Neural cell (in vitro differentiated cells): Measurements from ENCODE around the gene LHX4. TPM values are rescaled to one million over a fixed set of nuclear protein-coding genes. Genes with fewer than 3 reads are reported as not detected.

ENCODE experiments used
- H2AFZ ChIP-seq: fragments of 200-600, 300-800 bp; sonication (generic), shearing (Covaris generic); 2 replicates; pipeline ENCODE4 v1.6.0; 2014; ENCODE audit warnings: low read depth, mild to moderate bottlenecking, antibody characterized with exemption, low read length, moderate library complexity
- H3F3A ChIP-seq: fragments of 200-600 bp; shearing (Covaris generic); 2 replicates; pipeline ENCODE4 v1.6.1; 2016; ENCODE audit warnings: mild to moderate bottlenecking, moderate library complexity, mixed read lengths, antibody characterized with exemption, low read length; ENCODE audit not compliant: insufficient read depth, poor library complexity, severe bottlenecking
- H3K27ac ChIP-seq: fragments of 200-600, 300-800 bp; sonication (generic), shearing (Covaris generic); 2 replicates; pipeline ENCODE4 v1.5.1; 2014; ENCODE audit warnings: mild to moderate bottlenecking, low read length, moderate library complexity
- H3K27me3 ChIP-seq: fragments of 300-800, 200-600 bp; sonication (generic), shearing (Covaris generic); 2 replicates; pipeline ENCODE4 v1.6.0; 2014; ENCODE audit warnings: mild to moderate bottlenecking, low read depth, low read length, moderate library complexity; ENCODE audit not compliant: insufficient read depth
- H3K36me3 ChIP-seq: fragments of 300-800, 200-600 bp; sonication (generic), shearing (Covaris generic); 2 replicates; pipeline ENCODE4 v1.5.1; 2014; ENCODE audit warnings: mild to moderate bottlenecking, antibody characterized with exemption, low read length, moderate library complexity; ENCODE audit not compliant: insufficient read depth
- H3K4me2 ChIP-seq: fragments of 300-800, 200-600 bp; sonication (generic), shearing (Covaris generic); 2 replicates; pipeline ENCODE4 v1.6.0; 2014; ENCODE audit warnings: mild to moderate bottlenecking, low read length
- H3K4me3 ChIP-seq: fragments of 300-800, 200-600 bp; sonication (generic), shearing (Covaris generic); 2 replicates; pipeline ENCODE4 v1.5.1; 2014; ENCODE audit warnings: mild to moderate bottlenecking, low read length, moderate library complexity
- H3K79me2 ChIP-seq: fragments of 200-600 bp; shearing (Covaris generic); replicated peaks from 2 replicates; pipeline ENCODE4 v1.6.0; 2014; ENCODE audit warnings: mild to moderate bottlenecking, low read length, moderate library complexity; ENCODE audit not compliant: insufficient read depth
- H3K9ac ChIP-seq: fragments of 300-800, 200-600 bp; sonication (generic), shearing (Covaris generic); 2 replicates; pipeline ENCODE4 v1.6.1; 2016; ENCODE audit warnings: mild to moderate bottlenecking, low read length, mixed read lengths
- H3K9me2 ChIP-seq: fragments of 200-600 bp; shearing (Covaris generic); 2 replicates; pipeline ENCODE4 v1.6.1; 2016; ENCODE audit warnings: mild to moderate bottlenecking, low read length, mixed read lengths; ENCODE audit not compliant: insufficient read depth
- H3K9me3 ChIP-seq: fragments of 200-600, 300-800 bp; sonication (generic), shearing (Covaris generic); 2 replicates; pipeline ENCODE4 v1.6.1; 2016; ENCODE audit warnings: mild to moderate bottlenecking, mixed run types, low read length, moderate library complexity, mixed read lengths
- H4K20me1 ChIP-seq: fragments of 200-600 bp; shearing (Covaris generic); 2 replicates; pipeline ENCODE4 v1.6.1; 2016; ENCODE audit warnings: mild to moderate bottlenecking, mixed run types; ENCODE audit not compliant: insufficient read depth
- CTCF ChIP-seq: fragments of 450-650 bp; IDR thresholded peaks from 2 replicates; pipeline ENCODE4 v1.5.1; 2014; ENCODE audit warnings: antibody characterized with exemption, mild to moderate bottlenecking, moderate library complexity; ENCODE audit not compliant: poor library complexity, severe bottlenecking
- EP300 ChIP-seq: fragments of 450-650 bp; conservative IDR thresholded peaks from 2 replicates; pipeline ENCODE4 v1.6.1; 2014; ENCODE audit warnings: antibody characterized with exemption, mild to moderate bottlenecking, moderate library complexity; ENCODE audit not compliant: poor library complexity, severe bottlenecking
- EZH2 ChIP-seq: fragments of 200-600, 300-800 bp; shearing (Covaris generic), sonication (generic); IDR thresholded peaks from 2 replicates; pipeline ENCODE4 v1.6.1; 2014; ENCODE audit warnings: antibody characterized with exemption, low read length, borderline replicate concordance, mild to moderate bottlenecking; ENCODE audit not compliant: insufficient read depth, poor library complexity, severe bottlenecking
- MXI1 ChIP-seq: fragments of 450-650 bp; conservative IDR thresholded peaks from 2 replicates; pipeline ENCODE4 v1.6.1; 2014; ENCODE audit warnings: antibody characterized with exemption, mild to moderate bottlenecking; ENCODE audit not compliant: poor library complexity, severe bottlenecking
- POLR2AphosphoS5 ChIP-seq: IDR thresholded peaks from 2 replicates; pipeline ENCODE4 v1.6.1; 2012
- RAD21 ChIP-seq: fragments of 450-650 bp; conservative IDR thresholded peaks from 2 replicates; pipeline ENCODE4 v1.6.1; 2014; ENCODE audit warnings: antibody characterized with exemption, mild to moderate bottlenecking, moderate library complexity
- REST ChIP-seq: IDR thresholded peaks from 2 replicates; pipeline ENCODE4 v1.6.1; 2012; ENCODE audit warnings: borderline replicate concordance
- SMC3 ChIP-seq: fragments of 450-650 bp; conservative IDR thresholded peaks from 2 replicates; pipeline ENCODE4 v1.6.1; 2014; ENCODE audit warnings: antibody characterized with exemption, mild to moderate bottlenecking, moderate library complexity; ENCODE audit not compliant: poor library complexity
- TAF1 ChIP-seq: IDR thresholded peaks from 2 replicates; pipeline ENCODE4 v1.6.1; 2012; ENCODE audit warnings: low read depth
- polyA plus RNA-seq: library from polyadenylated mRNA; depleted of rRNA; stranded (reverse); fragments of >200 nt; gene quantifications from 2 replicates; pipeline ENCODE4 v1.2.3, GENCODE V29; 2014

The LHX4 gene
- polyA plus RNA-seq, 1 donor from 2014 or later, result not detected

DNA sequence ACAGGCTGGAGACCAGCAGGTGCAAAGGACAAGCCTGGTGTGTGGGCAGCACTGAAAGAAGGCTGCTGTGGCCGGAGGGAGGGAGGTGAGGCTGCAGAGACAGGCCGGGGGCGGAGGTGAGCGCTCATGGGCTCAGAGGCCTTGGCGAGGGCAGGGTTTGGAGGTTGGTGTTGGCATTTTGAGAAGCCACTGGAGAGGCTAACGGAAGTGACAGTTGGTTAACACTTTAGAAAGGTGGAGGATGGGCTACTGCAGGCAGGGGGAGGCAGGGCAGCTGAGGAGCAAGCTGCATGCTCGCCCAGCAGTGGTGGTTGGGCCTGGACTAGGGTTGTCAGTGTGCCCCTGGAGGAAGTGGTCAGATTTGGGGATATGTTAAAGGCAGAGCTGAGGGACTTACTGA lies 37.9 kb upstream of the LHX4 start:
- no peak for TF ChIP-seq CTCF
- TF ChIP-seq MXI1, result no peak
- no peak for TF ChIP-seq POLR2AphosphoS5
- TF ChIP-seq RAD21, result no peak
- no peak for TF ChIP-seq REST
- no peak for TF ChIP-seq EP300
- no peak for TF ChIP-seq EZH2
- no peak for TF ChIP-seq SMC3
- no peak for TF ChIP-seq TAF1
- peaks cover 5% of the 10 kb centered on the region for H3K36me3 ChIP-seq
- H3K4me3 ChIP-seq, result no peak overlapping the region
- no peaks in the 10 kb centered on the region for H3K9me3 ChIP-seq
- no peak overlapping the region for H3K9ac ChIP-seq
- H3K27ac ChIP-seq, result no peak overlapping the region
- H3K4me2 ChIP-seq, result no peak overlapping the region
- H4K20me1 ChIP-seq, result no peaks in the 10 kb centered on the region
- H3K79me2 ChIP-seq, result no peaks in the 10 kb centered on the region
- no peaks in the 10 kb centered on the region for H3F3A ChIP-seq
- no peak overlapping the region for H2AFZ ChIP-seq
- no peaks in the 10 kb centered on the region for H3K27me3 ChIP-seq
- H3K9me2 ChIP-seq, result no peaks in the 10 kb centered on the region

DNA sequence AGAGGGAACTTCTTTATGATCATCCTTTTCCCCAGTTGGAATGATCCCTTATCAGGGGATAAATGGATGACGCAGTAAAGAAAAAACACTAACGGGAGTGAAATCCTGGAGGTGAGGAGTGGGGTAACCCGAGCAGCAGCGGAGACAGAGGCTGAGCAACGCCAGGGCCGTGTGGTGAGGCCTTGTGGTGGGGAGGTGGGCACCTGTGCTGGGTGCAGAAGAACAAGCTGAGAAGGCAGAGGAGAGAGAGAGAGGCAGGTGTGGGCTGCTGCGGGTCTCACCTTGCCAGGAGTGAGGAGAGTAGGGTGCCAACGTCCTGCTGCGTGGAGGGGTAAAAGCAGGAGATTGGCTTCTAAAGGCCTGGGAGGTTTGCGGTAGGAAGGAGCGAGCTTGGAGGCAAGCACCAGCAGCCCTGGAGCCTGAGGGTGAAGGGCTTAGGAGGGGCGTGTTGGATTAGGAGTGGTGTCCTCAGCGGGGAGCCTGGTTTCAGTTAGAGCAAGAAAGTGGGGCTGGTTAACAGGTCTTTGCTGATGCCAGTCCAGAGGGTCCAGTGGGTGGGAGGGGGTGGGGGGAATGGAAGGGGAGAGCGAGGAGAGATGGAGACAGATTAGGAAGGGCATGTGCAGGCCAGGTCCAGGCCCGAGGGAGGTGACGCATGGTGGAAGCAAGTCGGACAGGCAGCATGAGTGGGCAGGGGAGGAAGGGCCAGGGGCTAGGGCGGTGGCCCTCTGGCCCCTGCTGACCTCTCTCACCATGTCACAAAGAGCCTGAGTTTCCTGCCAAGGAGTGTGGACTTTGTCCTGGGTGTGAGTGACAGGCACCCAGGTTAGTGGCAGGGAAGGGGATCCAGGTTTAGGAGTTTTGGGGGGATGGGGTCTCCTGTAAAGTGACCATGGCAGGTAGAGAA lies 36.7 kb upstream of the LHX4 start:
- no peak overlapping the region for H3K9ac ChIP-seq
- no peak overlapping the region for H3K4me2 ChIP-seq
- no peaks in the 10 kb centered on the region for H3F3A ChIP-seq
- no peak overlapping the region for H3K4me3 ChIP-seq
- no peaks in the 10 kb centered on the region for H4K20me1 ChIP-seq
- no peak overlapping the region for H3K27ac ChIP-seq
- H3K9me3 ChIP-seq, result no peaks in the 10 kb centered on the region
- H2AFZ ChIP-seq, result no peak overlapping the region
- H3K27me3 ChIP-seq, result no peaks in the 10 kb centered on the region
- peaks cover 5% of the 10 kb centered on the region for H3K36me3 ChIP-seq
- TF ChIP-seq MXI1 (no peak), SMC3 (no peak), EZH2 (no peak), CTCF (no peak), POLR2AphosphoS5 (no peak), EP300 (no peak), RAD21 (no peak), REST (no peak), TAF1 (no peak)
- no peaks in the 10 kb centered on the region for H3K9me2 ChIP-seq
- no peaks in the 10 kb centered on the region for H3K79me2 ChIP-seq
